ENCODE data around the gene B3GALT4.
"Not testable (repeated sequence)": the region's sequence is repeated elsewhere in the genome, so short reads cannot be mapped to it uniquely, and the experiment has no call there.

B3GALT4 gene

DNA sequence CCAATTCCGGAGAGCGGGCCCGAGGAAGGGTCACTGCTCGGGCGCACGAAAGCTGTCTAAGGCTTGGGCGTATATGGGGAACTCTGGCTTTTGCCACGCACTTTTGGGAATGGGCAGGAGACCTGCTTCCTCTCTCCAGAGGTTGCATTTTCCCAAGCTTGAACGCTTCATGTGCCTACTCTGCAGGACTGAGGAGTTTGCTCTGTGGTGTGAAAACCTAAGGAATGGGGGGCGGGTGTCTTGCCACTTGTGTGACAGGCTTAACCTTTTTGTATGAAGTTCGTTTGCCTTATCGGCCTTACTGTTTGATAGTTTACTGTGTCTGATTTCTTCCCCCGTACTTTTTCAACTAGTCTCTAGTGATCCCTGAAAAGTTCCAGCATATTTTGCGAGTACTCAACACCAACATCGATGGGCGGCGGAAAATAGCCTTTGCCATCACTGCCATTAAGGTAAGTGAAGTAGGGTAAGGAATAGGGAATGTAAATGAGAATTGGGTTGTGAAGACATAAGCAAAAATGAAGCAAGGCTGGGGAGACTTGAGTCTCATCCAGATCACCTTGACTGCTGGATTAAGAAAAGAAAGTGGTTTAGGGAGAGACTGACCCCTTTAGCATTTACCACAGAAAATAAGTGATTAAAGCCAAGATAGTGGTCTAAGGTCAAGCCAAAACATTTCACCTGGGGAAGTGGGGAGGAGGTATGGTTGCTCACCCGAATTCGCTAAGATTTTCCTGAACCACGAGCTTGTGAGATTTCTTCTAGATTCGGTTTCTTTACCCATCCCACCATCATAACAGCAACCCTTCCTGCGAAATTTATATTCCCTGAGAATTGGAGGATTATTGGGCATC, 4.4 kb upstream of the B3GALT4 start:
- peaks cover 33% of the 10 kb centered on the region for H3K36me3 ChIP-seq (ENCODE audit: insufficient read depth, low read length)

DNA sequence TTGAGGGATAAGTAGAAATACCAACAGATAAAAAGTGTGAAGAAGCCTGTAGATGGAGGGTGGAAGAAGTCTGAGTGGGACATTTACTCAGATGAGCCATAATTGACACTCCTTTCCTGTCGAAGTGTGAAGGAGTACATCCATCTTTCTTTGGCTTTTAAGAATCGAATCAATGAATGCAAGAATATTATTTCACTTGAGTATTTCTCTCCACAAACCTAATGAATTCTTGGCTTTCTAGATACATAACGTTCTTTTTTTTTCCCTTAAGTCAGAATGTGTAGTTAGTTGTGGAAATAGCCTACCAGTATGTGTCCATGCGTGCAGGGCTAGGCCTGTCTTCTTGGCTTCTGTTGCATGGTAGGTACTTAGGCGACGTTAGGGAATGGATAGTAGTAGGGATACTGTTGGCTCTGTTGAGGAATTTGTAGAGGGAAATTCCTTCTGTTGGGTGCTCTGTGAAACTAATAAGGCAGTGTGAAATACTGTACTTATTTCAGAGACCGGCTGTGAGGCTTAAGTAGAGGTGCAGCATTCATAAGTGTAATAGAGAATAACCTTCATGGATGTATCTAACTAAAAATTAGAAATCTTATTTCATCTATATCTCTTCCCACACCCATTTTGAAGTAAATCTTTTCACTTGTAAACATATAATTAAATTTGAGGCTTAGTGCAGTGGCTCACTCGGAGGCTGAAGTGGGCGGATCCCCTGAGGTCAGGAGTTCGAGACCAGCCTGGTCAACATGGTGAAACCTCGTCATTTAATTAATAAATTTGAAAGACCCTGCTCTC, 3.6 kb upstream of the B3GALT4 start:
- Histone ChIP-seq H3K79me2 (ENCODE audit: control insufficient read depth, insufficient read depth, low read length, unreplicated experiment) (peaks cover 54% of the 10 kb centered on the region), H3K27me3 (ENCODE audit: insufficient read depth, low read length) (no peaks in the 10 kb centered on the region), H2AFZ (ENCODE audit: low read length, unreplicated experiment) (no peak overlapping the region), H3K36me3 (ENCODE audit: insufficient read depth, low read length) (peaks cover 33% of the 10 kb centered on the region), H3K4me3 (ENCODE audit: low read depth, low read length) (peak overlapping the region; percentile 89), H3K4me1 (ENCODE audit: control insufficient read depth, insufficient read depth, low read length, unreplicated experiment) (peaks cover 30% of the 10 kb centered on the region), H3K27ac (ENCODE audit: low read depth, low read length) (peak overlapping the region; percentile 63)

More for the DNA sequence above, 4.4 kb upstream of the B3GALT4 start:
- H3K4me1 ChIP-seq (ENCODE audit: control insufficient read depth, insufficient read depth, low read length, unreplicated experiment), result peaks cover 30% of the 10 kb centered on the region
- H3K27me3 ChIP-seq (ENCODE audit: insufficient read depth, low read length), result no peaks in the 10 kb centered on the region
- peak overlapping the region; percentile 89 for H3K4me3 ChIP-seq (ENCODE audit: low read depth, low read length)
- H2AFZ ChIP-seq (ENCODE audit: low read length, unreplicated experiment), result no peak overlapping the region
- H3K79me2 ChIP-seq (ENCODE audit: control insufficient read depth, insufficient read depth, low read length, unreplicated experiment), result peaks cover 54% of the 10 kb centered on the region
- peak overlapping the region; percentile 63 for H3K27ac ChIP-seq (ENCODE audit: low read depth, low read length)

DNA sequence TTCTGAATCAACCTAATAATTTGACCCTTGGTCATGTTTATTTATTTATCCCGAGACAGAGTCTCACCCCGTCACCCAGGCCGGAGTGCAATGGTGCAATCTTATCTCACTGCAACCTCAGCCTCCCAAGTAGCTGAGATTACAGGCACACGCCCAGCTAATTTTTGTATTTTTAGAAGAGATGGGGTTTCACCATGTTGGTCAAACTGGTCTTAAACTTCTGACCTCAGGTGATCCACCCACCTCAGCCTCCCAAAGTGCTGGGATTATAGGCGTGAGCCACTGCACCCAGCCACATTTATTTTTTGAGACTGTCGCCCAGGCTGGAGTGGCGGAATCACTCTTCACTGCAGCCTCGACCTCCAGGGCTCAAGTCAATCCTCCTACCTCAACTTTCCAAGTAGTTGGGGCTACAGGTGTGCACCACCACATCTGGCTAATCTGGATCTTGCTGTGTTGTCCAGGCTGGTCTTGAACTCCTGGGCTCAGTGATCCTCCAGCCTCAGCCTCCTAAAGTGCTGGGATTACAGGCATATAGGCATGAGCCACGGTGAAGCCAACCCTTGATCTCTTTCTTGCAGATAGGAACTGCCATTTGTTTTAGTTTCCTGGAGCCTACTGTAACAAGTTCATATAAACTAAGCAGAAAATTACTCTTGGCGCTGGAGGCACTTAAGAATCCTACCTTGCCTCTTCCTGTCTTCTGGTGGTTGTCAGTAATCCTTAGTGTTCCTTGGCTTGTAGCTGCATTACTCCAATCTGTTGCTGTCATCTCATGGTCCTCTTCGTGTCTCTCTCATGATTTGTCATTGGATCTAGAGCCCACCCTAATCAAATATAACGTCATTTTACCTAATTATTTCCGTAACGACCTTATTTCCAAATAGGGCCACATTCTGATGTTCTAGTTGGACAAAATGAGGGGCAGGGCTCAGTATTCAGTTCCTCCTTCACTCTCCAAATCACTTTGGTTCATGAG, 2.7 kb upstream of the B3GALT4 start:
- peaks cover 30% of the 10 kb centered on the region for H3K4me1 ChIP-seq (ENCODE audit: control insufficient read depth, insufficient read depth, low read length, unreplicated experiment)
- peak overlapping the region; percentile 63 for H3K27ac ChIP-seq (ENCODE audit: low read depth, low read length)
- H3K79me2 ChIP-seq (ENCODE audit: control insufficient read depth, insufficient read depth, low read length, unreplicated experiment), result peaks cover 54% of the 10 kb centered on the region
- H2AFZ ChIP-seq (ENCODE audit: low read length, unreplicated experiment), result no peak overlapping the region
- H3K36me3 ChIP-seq (ENCODE audit: insufficient read depth, low read length), result peaks cover 33% of the 10 kb centered on the region
- peak overlapping the region; percentile 89 for H3K4me3 ChIP-seq (ENCODE audit: low read depth, low read length)
- H3K27me3 ChIP-seq (ENCODE audit: insufficient read depth, low read length), result no peaks in the 10 kb centered on the region

DNA sequence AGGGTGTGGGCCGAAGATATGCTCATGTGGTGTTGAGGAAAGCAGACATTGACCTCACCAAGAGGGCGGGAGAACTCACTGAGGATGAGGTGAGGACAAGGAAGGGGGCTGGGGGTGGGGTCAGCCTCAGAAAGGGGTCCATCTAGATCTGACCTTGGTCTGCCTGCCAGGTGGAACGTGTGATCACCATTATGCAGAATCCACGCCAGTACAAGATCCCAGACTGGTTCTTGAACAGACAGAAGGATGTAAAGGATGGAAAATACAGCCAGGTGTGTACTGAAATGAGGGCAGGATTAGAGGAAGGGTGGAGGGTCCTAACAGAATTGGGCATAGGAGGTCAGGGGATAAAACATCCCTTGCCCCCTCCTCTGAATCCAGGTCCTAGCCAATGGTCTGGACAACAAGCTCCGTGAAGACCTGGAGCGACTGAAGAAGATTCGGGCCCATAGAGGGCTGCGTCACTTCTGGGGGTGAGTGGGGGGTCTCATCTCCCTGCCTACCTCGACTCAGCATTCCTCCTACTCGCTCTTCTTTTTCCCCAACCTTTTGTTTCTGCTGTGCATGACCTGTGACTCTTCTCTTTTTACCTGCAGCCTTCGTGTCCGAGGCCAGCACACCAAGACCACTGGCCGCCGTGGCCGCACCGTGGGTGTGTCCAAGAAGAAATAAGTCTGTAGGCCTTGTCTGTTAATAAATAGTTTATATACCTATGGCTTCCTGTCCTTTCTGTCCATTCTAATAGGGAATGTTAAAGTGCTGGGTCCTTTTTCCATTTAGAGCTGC, 935 bp upstream of the B3GALT4 start:
- H3K4me3 ChIP-seq (ENCODE audit: low read depth, low read length), result peak overlapping the region; percentile 89
- not testable (repeated sequence) for H2AFZ ChIP-seq (ENCODE audit: low read length, unreplicated experiment); H3K27me3 ChIP-seq (ENCODE audit: insufficient read depth, low read length)
- H3K79me2 ChIP-seq (ENCODE audit: control insufficient read depth, insufficient read depth, low read length, unreplicated experiment), result peaks cover 42% of the 10 kb centered on the region
- peaks cover 33% of the 10 kb centered on the region for H3K36me3 ChIP-seq (ENCODE audit: insufficient read depth, low read length)
- peak overlapping the region; percentile 55; the same call in 1 of the 2 replicates for H3K27ac ChIP-seq (ENCODE audit: low read depth, low read length)
- H3K4me1 ChIP-seq (ENCODE audit: control insufficient read depth, insufficient read depth, low read length, unreplicated experiment), result peaks cover 30% of the 10 kb centered on the region

DNA sequence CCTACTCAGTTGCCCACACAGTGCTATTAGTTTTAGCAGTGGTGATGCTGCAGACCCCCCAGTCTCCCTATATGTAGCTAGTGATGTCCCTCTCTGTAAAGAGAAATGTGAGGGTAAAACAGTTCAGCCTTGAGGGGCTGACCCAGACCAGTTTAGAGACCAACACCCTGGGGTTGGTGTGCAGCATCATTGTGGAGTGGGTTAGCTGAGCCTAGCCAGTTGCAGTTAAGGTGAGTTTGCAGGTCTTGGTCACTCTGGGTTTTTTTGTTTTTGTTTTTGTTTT, 401 bp upstream of the B3GALT4 start:
- Histone ChIP-seq H3K4me1 (ENCODE audit: control insufficient read depth, insufficient read depth, low read length, unreplicated experiment) (peaks cover 30% of the 10 kb centered on the region), H3K27ac (ENCODE audit: low read depth, low read length) (peak overlapping the region; percentile 55), H3K79me2 (ENCODE audit: control insufficient read depth, insufficient read depth, low read length, unreplicated experiment) (peaks cover 38% of the 10 kb centered on the region), H3K36me3 (ENCODE audit: insufficient read depth, low read length) (peaks cover 33% of the 10 kb centered on the region), H3K4me3 (ENCODE audit: low read depth, low read length) (peak overlapping the region; percentile 67), H3K27me3 (ENCODE audit: insufficient read depth, low read length) (no peaks in the 10 kb centered on the region), H2AFZ (ENCODE audit: low read length, unreplicated experiment) (no peak overlapping the region)

DNA sequence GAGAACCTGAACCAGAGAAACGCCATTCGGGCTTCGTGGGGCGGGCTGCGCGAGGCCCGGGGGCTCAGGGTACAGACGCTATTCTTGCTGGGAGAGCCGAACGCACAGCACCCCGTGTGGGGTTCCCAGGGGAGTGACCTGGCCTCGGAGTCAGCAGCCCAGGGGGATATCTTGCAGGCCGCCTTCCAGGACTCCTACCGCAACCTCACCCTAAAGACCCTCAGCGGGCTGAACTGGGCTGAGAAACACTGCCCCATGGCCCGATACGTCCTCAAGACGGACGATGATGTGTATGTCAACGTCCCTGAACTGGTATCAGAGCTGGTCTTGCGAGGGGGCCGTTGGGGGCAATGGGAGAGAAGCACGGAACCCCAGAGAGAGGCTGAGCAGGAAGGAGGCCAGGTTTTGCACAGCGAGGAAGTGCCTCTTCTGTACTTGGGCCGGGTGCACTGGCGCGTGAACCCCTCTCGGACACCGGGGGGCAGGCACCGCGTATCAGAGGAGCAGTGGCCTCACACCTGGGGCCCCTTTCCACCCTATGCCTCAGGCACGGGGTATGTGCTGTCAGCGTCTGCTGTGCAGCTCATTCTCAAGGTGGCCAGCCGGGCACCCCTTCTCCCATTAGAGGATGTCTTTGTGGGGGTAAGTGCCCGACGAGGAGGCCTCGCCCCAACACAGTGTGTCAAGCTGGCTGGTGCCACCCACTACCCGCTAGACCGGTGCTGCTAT, 904 bp downstream of the B3GALT4 start:
- H3K27me3 ChIP-seq (ENCODE audit: insufficient read depth, low read length), result no peaks in the 10 kb centered on the region
- H3K4me1 ChIP-seq (ENCODE audit: control insufficient read depth, insufficient read depth, low read length, unreplicated experiment), result peaks cover 30% of the 10 kb centered on the region
- peaks cover 28% of the 10 kb centered on the region for H3K79me2 ChIP-seq (ENCODE audit: control insufficient read depth, insufficient read depth, low read length, unreplicated experiment)
- no peak overlapping the region for H2AFZ ChIP-seq (ENCODE audit: low read length, unreplicated experiment)
- peak overlapping the region; percentile 67 for H3K4me3 ChIP-seq (ENCODE audit: low read depth, low read length)
- H3K27ac ChIP-seq (ENCODE audit: low read depth, low read length), result peak overlapping the region; percentile 55; the same call in 1 of the 2 replicates
- H3K36me3 ChIP-seq (ENCODE audit: insufficient read depth, low read length), result peaks cover 28% of the 10 kb centered on the region

DNA sequence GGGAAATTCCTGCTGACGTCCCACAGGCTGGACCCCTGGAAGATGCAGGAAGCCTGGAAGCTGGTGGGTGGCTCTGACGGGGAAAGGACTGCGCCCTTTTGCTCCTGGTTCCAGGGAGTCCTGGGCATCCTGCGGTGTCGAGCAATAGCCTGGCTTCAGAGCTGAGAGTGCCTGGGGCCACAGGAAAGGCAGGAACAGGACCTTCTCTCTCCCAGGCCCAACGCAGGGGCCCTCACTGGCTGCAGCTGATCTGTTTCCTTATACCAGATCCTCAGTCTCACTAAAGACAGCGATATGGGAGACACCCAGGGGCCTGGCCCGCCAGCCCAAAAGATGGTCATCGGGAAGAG, 1.4 kb downstream of the B3GALT4 start:
- Histone ChIP-seq H2AFZ (ENCODE audit: low read length, unreplicated experiment) (no peak overlapping the region), H3K27me3 (ENCODE audit: insufficient read depth, low read length) (no peaks in the 10 kb centered on the region), H3K36me3 (ENCODE audit: insufficient read depth, low read length) (peaks cover 22% of the 10 kb centered on the region), H3K79me2 (ENCODE audit: control insufficient read depth, insufficient read depth, low read length, unreplicated experiment) (peaks cover 23% of the 10 kb centered on the region), H3K27ac (ENCODE audit: low read depth, low read length) (no peak overlapping the region), H3K4me1 (ENCODE audit: control insufficient read depth, insufficient read depth, low read length, unreplicated experiment) (peaks cover 30% of the 10 kb centered on the region), H3K4me3 (ENCODE audit: low read depth, low read length) (no peak overlapping the region)

DNA sequence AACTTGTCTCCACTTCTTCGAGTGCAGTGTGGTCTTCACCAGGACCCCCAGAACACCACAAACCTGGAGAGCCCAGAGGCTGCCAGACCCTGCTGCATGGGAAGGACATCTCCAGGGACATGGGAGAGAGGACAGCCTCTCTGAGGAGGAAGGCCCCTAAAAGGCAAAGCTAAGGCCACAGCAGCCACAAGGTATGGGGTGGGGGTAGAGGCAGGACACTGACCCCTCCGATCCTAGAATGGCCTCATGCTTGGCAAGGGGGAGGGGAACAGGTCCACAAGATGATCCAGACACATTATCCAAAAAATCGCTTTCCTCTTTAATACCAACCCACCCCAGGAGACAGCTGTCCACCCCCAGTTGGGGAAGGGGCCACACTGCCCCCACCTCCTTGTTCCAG, 1.9 kb downstream of the B3GALT4 start:
- H3K4me1 ChIP-seq (ENCODE audit: control insufficient read depth, insufficient read depth, low read length, unreplicated experiment), result peaks cover 30% of the 10 kb centered on the region

DNA sequence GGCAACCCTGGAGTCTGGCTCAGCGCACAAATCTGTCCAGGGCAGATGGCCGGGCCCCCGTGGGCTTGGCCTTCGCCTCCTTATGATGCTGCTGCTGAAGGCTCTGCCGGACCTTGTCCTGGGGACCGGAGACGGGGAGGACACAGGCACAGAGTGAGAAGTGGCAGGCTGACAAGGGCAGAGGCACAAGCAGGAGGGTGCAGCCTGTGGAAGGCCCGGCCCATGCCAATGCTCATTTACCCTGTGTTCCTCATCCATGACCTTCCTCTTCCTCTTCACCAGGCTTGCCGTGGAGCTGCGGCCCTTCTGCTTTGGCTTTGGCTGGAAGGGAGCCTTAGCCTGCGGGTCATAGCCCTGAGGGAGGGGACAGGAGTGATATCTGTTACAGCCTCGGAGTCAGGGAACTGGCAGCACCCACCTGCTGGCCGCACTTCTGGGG, 2.4 kb downstream of the B3GALT4 start:
- H3K79me2 ChIP-seq (ENCODE audit: control insufficient read depth, insufficient read depth, low read length, unreplicated experiment), result peaks cover 13% of the 10 kb centered on the region
- peaks cover 17% of the 10 kb centered on the region for H3K36me3 ChIP-seq (ENCODE audit: insufficient read depth, low read length)
- no peak overlapping the region for H2AFZ ChIP-seq (ENCODE audit: low read length, unreplicated experiment)
- no peak overlapping the region for H3K27ac ChIP-seq (ENCODE audit: low read depth, low read length)
- H3K4me3 ChIP-seq (ENCODE audit: low read depth, low read length), result no peak overlapping the region
- H3K27me3 ChIP-seq (ENCODE audit: insufficient read depth, low read length), result no peaks in the 10 kb centered on the region
- H3K4me1 ChIP-seq (ENCODE audit: control insufficient read depth, insufficient read depth, low read length, unreplicated experiment), result peaks cover 25% of the 10 kb centered on the region

More for the DNA sequence above, 1.9 kb downstream of the B3GALT4 start:
- no peak overlapping the region for H3K27ac ChIP-seq (ENCODE audit: low read depth, low read length)
- no peak overlapping the region for H2AFZ ChIP-seq (ENCODE audit: low read length, unreplicated experiment)
- peaks cover 19% of the 10 kb centered on the region for H3K36me3 ChIP-seq (ENCODE audit: insufficient read depth, low read length)
- no peak overlapping the region for H3K4me3 ChIP-seq (ENCODE audit: low read depth, low read length)
- H3K79me2 ChIP-seq (ENCODE audit: control insufficient read depth, insufficient read depth, low read length, unreplicated experiment), result peaks cover 18% of the 10 kb centered on the region
- no peaks in the 10 kb centered on the region for H3K27me3 ChIP-seq (ENCODE audit: insufficient read depth, low read length)

All from ACC112 (cell line).